GM19328 (cell line): ENCODE results near the gene RNF150.
"Not testable (repeated sequence)": the region's sequence is repeated elsewhere in the genome, so short reads cannot be mapped to it uniquely, and the experiment has no call there.

Experiments
- ATAC-seq: cut with Tn5 transposase; IDR thresholded peaks from one replicate; pipeline ENCODE4 v1.9.1; 2021; ENCODE audit warnings: mild to moderate bottlenecking, moderate library complexity; ENCODE audit not compliant: unreplicated experiment

The RNF150 gene

DNA sequence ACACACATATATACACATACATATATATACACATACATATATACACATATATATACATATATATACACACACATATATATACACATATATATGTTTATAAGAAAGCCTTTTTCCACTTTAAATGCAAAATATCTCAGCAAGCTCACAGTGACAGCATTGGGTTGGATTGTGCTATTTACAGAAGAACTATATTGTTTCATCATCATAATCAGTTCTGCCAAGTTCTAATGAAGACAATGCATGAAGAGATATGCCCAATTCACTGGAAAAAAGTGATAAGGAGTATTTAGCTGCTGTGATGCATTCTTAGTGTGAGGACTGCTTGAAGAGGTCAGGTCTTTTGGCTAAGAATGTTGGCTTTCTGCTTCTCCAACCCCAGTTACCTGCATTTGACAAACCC is 54.4 kb downstream of the RNF150 start:
- ATAC-seq, result no peak

DNA sequence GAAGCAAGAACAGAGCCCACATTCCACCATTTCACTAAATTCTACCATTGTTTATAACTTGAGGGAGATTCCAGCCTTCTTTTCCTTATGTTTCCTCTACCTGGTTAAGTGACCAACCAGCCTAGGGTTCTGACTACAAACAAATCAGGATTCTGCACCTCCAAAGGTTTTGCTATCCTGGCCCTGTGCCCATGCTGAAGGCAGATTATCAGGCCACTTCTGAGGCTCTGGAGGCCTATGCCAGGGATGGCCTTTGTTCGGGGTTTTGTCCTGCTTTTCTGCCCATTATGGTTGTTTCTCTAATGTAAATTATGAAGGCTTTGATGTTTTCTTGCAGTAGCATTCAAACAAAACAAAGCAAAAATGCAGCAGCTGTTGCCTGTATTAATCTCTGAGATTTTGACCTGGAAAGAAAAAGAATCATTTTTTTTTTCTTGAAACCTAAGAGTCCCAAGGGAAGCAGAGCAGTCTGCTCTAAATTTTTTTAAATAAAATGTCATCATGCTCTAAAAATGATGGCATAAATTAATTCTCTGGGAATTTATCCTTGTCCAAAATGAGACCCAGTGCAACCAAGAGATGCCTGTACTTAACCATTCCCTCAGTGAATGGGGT is 55.6 kb downstream of the RNF150 start:
- no peak for ATAC-seq

DNA sequence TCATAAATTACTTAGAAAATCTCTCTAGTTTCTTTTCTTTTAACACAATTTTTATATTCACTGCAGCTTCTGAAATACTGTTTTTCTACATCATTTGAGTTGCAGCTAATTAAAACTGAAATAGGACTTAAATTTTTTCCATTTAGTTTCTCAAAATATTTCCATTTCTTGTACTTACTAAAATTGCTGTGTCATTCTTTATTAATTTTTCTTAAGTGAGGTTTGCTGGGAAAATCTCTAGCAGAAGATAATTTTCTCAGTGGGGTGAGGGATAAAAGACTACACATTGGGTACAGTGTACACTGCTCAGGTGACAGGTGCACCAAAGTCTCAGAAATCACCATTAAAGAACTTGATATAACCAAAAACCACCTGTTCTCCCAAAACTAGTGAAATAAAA is 57.7 kb downstream of the RNF150 start:
- ATAC-seq, result no peak

DNA sequence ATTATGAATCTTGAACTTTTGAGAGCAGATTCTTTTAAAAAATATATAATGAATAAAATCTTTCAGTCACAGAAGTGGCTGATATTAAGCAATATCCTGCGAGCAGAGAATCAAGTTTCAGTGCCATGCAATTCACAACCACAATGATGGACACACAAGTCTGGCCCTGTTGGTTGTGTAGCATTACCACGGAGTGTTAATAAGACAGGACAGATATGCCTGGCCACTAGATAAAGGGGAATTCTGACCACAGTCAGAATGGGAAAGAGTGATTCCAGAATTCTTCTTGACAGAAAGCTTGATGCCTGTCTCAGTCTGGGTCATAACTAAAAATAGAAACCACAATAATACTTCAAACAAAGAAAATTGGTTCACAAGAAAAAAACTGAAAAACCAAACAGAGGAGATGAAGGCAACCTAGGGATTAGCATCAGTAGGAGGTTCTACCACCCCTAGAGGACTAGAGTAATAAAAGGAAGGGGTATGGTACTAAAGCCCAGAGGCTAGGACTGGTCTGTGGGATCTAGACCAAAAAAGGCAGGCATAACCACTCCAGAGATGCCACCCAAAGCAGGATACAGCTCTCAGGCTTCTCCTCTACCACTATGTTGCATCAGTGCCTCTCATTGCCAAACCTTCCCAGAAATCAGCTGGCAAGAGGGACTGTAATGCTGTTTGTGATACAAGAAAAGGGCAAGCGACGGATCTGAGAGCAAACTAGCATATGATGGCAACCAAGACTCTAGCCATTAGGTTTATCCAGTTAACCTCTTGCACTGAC is 59.0 kb downstream of the RNF150 start:
- no peak for ATAC-seq

DNA sequence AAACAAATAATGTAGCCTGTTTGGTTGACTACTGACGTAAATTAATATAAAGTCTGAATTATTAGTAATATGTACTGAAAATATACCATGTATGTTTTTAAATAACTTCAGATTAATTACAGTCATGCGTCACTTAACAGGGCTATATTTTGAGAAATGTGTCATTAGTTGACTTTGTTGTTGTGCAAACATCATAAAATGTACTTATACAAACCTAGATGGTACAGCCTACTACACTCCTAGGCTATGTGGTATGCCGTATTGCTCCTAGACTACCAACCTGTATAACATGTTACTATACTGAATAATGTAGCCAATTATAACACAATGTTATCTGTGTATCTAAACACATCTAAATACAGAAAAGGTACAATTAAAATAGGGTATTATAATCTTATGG is 66.6 kb downstream of the RNF150 start:
- ATAC-seq, result no peak

DNA sequence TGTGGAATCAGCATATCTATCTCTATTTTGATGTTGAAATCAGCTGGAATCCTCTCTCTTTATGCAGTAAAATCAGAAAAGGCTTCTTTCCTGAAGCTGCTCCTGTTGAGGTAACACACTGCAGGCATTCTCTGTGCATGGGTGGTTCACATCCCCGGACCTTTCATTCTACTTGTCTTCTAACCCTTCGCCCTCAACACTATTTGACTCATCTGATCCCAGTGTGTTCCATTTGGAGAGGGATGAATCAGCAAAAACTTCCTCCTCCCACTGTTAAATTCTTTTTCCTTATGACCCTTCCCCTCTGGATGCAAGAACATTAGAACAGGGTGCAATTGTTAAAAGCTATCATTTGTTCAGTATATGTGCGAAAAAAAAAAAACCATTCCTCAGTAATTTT is 67.4 kb downstream of the RNF150 start:
- ATAC-seq, result no peak

DNA sequence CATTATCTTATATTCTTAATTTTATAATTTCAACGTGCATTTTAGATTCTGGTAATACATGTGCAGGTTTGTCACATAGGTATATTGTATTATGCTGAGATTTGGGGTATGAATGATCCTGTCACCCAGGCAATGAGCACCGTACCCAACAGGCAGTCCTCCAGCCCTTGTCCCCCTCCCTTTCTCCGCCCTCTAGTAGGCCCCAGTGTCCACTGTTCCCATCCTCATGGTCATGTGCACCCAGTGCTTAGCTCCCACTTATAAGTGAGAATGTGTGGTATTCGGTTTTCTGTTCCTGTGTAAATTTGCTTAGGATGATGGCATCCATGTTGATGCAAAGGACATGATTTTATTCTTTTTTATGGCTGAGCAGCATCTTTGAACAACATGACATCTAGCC is 70.6 kb downstream of the RNF150 start:
- no peak for ATAC-seq

DNA sequence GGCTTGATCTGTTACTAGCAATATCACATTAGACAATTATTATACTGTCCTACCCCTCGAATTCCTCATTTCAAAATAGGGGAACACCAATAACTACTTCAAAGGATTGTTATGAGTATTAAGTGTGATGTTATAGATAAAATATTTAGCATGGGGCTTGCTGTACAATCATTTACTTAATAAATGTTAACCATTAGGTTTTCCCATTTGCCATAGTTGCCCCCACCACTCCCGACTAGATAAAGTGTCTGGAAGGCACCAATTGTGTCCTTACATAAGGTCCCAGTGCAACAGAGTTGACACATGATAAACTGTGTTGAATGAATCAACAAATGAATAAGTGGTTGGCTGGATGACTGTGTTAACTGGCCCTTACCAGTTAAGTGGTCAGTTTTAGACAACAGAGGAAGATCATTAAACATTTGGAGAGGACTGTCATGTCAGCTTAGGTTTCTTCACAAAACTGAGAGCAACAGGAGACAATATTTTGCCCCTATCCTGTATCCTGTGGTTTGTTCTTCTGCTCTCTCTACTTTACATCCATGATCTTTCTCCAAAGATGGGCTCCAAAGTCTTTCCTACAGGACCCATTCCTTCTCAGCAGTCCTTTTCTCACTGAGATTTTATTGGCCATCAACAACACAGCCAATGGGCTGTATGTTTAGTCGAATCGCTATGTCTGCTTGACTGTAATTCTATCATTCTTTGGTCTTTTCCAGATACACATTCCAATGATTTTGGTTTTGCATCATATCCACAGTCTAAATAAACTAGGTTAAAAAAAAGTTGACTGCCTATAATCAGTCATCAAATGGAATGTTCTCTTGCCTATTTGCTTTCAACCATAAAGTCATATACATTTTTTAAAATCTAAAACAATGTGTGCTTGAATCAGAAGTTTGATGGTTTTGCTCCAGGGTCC is 74.4 kb downstream of the RNF150 start:
- ATAC-seq, result no peak

DNA sequence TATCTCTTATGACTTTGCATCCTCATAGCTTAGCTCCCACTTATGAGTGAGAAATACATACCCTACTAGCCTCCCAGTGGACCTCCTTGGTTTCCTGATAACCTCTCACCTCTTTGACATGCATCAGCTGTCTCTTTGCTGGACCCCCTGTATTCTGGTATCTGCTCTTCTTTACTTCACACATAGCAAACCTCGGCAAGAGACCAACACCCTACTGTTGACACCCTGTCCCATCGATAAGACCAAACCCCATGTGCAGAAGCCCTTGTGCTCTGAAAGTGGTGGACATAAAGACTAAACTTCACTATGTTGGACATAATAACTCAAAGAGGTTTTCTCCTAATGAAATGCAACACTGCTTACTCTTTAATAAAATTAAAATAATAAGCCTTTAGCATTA is 75.7 kb downstream of the RNF150 start:
- no peak for ATAC-seq

DNA sequence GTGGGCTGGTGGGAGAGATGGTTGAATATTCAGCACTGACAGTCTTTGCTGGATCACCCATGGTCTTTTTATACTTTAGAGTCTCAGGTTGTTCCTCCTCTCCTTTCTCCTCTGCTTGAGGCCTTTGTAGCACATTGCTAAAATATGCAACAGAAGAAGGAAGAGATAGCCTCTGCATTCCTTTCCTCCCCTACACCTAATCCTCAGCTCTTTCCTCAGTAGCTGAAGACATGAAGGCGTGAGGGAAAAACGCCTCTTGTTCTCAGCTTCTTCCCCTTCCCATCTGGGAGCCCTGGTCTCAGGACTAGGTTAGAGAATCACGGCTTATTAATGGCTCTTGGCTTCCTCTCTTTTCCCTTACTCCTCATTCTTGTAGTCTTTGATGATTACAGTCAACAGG is 76.8 kb downstream of the RNF150 start:
- ATAC-seq, result no peak

DNA sequence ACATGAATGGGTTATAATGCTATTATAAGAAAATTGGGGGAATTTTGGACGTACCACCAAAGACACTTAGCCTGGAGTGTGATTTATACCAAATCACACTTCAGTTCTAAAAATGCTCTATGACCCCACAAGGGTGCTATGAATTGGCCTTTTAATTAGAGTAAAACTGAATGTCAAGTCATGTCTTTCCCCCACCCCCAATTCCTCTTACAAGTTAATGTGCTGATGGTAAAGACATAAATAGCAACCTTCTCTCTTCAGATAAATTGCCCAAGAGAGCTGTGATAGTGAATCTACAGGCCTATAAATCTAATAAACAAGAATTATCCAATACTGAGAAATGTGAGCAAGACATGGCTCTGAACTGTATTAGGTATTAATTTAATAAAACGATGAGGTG is 78.8 kb downstream of the RNF150 start:
- no peak for ATAC-seq

DNA sequence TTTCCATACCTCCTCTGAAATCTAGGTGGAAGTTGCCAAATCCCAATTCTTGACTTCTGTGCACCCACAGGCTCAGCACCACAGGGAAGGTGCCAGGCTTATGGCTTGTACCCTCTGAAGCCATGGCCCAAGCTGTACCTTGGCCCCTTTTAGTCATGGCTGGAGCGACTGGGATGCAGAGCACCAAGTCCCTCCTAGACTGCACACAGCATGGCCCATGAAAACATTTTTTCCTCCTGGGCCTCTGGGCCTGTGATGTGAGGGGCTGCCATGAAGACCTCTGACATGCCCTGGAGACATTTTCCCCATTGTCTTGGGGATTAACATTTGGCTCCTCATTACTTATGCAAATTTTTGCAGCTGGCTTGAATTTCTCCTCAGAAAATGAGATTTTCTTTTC is 82.3 kb downstream of the RNF150 start:
- ATAC-seq, result not testable (repeated sequence)

DNA sequence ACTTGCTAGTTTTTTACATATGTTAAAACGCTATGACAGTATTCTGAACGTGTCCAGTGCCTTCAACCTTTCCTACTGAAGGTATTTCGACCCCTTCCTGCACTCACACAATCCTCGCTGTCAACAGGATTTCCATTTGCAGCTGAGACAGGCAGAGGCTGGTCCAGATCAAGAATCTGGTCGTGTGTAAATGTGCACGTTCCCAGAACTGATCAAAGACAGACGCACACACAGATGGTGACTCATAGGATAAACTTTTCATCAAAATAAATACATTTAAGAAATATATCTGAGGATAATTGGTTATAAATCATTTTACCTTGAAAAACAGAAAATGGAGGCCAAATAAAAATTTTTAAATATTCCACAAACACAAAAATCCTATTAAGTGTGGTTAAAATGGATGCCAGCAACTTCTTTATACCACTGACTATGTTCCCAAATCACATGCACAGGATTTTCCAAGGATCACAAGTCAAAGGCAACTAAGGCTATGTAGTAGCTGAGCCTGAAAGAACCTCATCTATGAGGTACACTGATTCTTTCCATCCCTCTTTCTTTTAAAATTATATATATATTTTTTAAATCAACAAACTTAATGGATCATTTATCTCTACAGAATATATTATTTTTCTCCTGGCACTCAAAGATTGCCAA is 85.9 kb downstream of the RNF150 start:
- ATAC-seq, result no peak

DNA sequence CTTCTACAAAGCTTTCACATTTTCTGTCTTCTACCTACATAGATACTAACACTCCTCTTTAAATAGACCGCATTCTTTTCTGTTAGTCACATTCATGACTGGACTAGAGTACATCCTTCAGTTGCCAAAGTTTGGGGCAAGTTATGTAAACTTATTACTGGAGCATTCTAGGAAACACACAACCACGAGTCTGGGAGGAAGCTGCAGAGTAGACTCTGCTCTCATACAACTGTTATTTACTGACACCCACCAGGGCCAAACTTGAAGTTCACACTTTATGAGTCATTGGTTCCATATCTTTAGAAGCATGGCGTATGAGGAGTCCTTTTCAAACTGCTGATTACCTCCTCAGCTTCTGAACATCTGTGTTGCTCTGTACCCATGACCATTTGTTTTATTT is 87.0 kb downstream of the RNF150 start:
- ATAC-seq, result no peak

DNA sequence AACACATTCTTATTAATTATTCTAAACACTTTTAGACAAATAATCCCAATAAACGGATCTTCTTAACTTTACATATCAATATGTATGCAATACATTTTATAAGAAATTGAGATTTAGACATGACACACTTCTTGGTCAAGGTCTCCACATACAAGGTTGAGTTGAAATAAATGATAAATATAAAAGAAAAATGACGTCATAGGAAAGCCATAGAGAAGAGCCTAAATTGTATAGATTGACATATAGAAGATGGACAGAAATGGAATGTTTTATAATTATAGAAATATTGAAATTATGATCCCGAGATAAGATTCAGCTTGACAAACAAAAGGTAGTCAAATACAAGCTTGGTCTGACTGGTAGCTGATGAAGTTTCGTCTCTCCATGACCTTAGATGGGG is 87.4 kb downstream of the RNF150 start:
- no peak for ATAC-seq

DNA sequence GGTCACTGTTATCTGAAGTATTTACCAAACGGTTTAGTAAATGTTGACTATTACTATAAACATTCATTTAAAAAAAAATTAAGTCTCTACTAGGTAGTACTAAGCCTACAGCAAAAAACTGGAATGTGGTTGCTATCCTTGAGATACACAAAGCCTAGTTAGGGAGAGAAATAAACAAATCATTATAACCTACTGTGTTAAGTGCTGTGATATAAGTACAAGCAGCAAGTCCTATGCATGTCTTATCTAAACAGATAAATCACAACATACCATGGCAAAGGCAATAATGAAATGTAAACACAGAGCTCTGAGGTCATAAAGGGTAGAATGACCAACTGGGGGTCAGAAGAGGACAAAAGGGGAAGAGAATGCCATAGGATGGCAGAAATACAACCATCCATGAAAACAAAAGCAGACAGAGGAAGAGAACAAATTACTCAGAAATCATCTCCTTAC is 92.2 kb downstream of the RNF150 start:
- ATAC-seq, result no peak

DNA sequence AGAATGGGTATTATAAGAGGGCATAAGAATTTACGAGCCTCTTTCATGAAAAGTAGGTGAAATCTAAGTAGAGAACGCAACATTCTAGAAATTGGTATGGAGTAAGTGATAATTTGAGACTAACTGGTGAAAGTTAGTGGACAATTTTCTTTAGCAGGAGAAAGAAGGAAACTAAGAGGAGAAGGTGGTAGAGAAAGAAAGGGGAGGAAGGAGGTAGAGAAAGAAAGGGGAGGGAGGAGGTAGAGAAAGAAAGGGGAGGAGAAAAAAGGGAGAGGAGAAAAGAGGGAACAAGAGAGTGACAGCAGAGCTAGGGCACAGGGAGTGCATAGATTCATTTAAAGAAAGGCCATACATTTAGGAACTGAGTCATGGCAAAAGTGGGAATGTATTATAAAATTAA is 94.1 kb downstream of the RNF150 start:
- ATAC-seq, result no peak

DNA sequence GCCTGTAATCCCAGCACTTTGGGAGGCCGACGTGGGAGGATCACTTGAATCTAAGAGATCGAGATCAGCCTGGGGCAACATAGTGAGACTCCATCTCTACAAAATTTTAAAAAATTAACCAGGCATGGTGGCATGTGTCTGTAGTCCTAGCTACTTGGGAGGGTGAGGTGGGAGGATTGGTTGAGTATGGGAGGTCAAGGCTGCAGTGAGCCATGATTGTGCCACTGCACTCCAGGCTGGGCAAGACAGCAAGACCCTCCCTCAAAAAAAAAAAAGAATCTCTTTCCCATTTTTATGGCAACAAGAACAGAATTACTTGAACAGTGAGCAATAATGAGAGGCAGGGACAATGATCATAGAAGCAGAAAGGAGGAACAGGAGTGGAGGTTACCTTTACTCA is 94.8 kb downstream of the RNF150 start:
- no peak for ATAC-seq

DNA sequence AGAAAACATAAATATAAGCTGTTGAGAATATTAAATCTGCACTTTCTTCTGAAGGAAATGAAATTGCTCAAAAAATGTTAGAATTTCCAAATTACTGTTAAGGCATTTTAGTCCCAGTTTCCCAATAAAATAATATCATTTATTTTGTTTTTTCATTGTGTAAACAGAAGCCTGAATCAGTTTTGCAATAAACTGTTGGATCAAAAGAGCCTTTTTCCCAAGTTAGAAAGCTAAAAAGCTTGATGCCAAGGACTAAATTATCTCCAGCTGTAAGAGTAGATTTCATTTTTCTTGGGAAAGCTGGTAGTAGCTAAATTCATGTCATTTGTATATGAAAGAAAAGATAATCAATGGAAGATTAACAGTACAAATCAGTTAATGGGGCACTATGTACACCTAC is 95.8 kb downstream of the RNF150 start:
- no peak for ATAC-seq

DNA sequence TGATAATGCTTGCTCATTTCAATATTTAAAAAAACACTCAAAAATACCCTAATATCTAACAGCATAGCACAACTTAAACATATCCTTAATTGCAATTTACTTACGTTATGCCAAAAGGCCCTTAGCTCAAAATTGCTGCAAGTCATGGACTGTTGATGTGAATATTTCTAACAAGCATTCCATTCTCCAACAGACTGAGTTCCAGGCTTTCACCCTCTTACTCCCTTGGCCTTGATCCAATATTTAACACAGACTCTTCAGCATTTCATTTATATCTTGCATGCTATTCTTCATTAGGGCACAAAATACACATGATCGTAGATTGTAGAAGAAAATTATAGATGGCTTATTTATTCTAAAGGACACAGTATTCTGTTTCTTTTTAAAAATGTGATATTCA is 96.5 kb downstream of the RNF150 start:
- no peak for ATAC-seq

DNA sequence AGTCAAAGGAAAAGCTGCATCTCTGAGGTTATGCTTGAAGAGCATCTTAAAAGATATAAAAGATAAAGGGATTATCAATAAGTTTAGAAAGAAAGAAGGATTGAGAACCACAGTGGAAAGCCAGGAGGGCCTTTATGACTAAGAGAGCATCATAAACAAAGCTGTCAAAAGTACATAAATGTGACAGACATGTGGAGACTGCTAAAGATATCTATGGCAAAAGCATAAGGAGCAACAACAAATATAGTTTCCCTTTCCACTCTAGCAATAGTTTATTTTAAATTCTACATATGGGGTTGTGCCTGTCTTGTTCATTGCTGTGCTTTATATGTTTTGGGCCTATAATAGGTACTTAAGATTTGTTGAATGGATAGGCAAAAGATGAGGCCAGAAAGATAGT is 97.3 kb downstream of the RNF150 start:
- ATAC-seq, result no peak
